Lung (tissue), 12 donors: ENCODE results near the gene CBX4. TPM values are rescaled to one million over a fixed set of nuclear protein-coding genes. Genes with fewer than 3 reads are reported as not detected.

Source experiments
- ATAC-seq: fragments of 200-7000 bp; cut with Tn5 transposase; one replicate; pipeline ENCODE4 v1.9.1; 2020; ENCODE audit warnings: moderate number of reproducible peaks; ENCODE audit not compliant: insufficient read depth, low FRiP score
- DNase-seq, 3 donors: peaks; one replicate each; pipeline ENCODE4 v3.0.0-alpha.2; 2013 to 2017
- H3K27ac ChIP-seq, 2 donors: one replicate each; pipeline ENCODE4 v1.5.1; 2013; ENCODE audit warnings: mild to moderate bottlenecking in 2 of 2, moderate library complexity in 2 of 2, control low read depth in 1 of 2, inconsistent platforms in 1 of 2, low read depth in 1 of 2, low read length in 1 of 2
- H3K27me3 ChIP-seq, 3 donors: one replicate each; pipeline ENCODE4 v1.5.1; 2013; ENCODE audit warnings: low read length in 2 of 3; ENCODE audit not compliant: control insufficient read depth in 3 of 3, insufficient read depth in 3 of 3
- H3K36me3 ChIP-seq, 4 donors: one replicate each; pipeline ENCODE4 v1.5.1; 2013; ENCODE audit warnings: low read length in 4 of 4, mild to moderate bottlenecking in 1 of 4, moderate library complexity in 1 of 4; ENCODE audit not compliant: control insufficient read depth in 4 of 4, insufficient read depth in 4 of 4
- H3K4me1 ChIP-seq, 5 donors: one replicate each; pipeline ENCODE4 v1.5.1; 2013; ENCODE audit warnings: low read length in 5 of 5, mild to moderate bottlenecking in 2 of 5, moderate library complexity in 1 of 5; ENCODE audit not compliant: control insufficient read depth in 5 of 5, insufficient read depth in 5 of 5
- H3K4me3 ChIP-seq: one replicate; pipeline ENCODE4 v1.5.1; 2013; ENCODE audit warnings: mild to moderate bottlenecking, control low read depth, moderate library complexity
- H3K9ac ChIP-seq, 2 donors: one replicate each; pipeline ENCODE4 v1.5.1; 2013; ENCODE audit warnings: low read length in 2 of 2, control low read depth in 1 of 2; ENCODE audit not compliant: insufficient read depth in 1 of 2
- H3K9me3 ChIP-seq, 4 donors: one replicate each; pipeline ENCODE4 v1.5.1; 2013; ENCODE audit warnings: low read length in 3 of 4, mild to moderate bottlenecking in 1 of 4, moderate library complexity in 1 of 4; ENCODE audit not compliant: control insufficient read depth in 4 of 4, insufficient read depth in 3 of 4
- CTCF ChIP-seq: IDR thresholded peaks from 2 replicates; pipeline ENCODE4 v1.5.1; 2012; ENCODE audit warnings: mild to moderate bottlenecking; ENCODE audit errors: control extremely low read depth, extremely low read depth
- WGBS, 2 donors: extraction: QIAGEN DNeasy Blood & Tissue Kit; methylation state at CpG; one replicate each; pipeline ENCODE4 v1.1.7; 2013; 5-methylcytosine and 5-hydroxymethylcytosine counted together
- polyA plus RNA-seq, 2 donors: library from polyadenylated mRNA; stranded (reverse); fragments of 200-250 nt; gene quantifications; one replicate each; pipeline ENCODE4 v1.2.1, GENCODE V29; 2013
- total RNA-seq, 2 donors: library from RNA; depleted of rRNA in 1 of 2; stranded (reverse); fragments of >200 nt in 1 of 2; gene quantifications; one replicate each; pipeline ENCODE4 v1.2.1, GENCODE V29; 2014 to 2021
- donor health status: control.
- donor health status: control.
- donor health status: Bipolar disorder and iron deficiency.
- donor health status: healthy.
- donor health status: DM: yes; HTN: yes; CAD: no.

CBX4 gene
- total and polyA plus RNA-seq, 4 donors: 12.8 to 32.0 (median 17.5) TPM

- Histone ChIP-seq H3K27me3 (peaks cover 0 to 16% (median 15%) of the 10 kb centered on the region in 3 donors), H3K9me3 (no peaks in the 10 kb centered on the region), H3K4me3 (no peak overlapping the region), H3K4me1 (peaks cover 0 to 3% (median 0%) of the 10 kb centered on the region in 5 donors), H3K27ac (no peak overlapping the region), H3K36me3 (no peaks in the 10 kb centered on the region), H3K9ac (no peak overlapping the region)
- ATAC-seq: no peak
- WGBS, 2 donors: 94 to 96% methylated on average over 4 of the region's 4 CpGs
- no peak for TF ChIP-seq CTCF
- DNase-seq: no peak
Measured at GRCh38 chr17:79820959-79821330, 18.3 kb downstream of the CBX4 start.

- Histone ChIP-seq H3K36me3 (no peaks in the 10 kb centered on the region), H3K9ac (no peak overlapping the region), H3K9me3 (no peaks in the 10 kb centered on the region), H3K4me3 (no peak overlapping the region), H3K27me3 (peaks cover 0 to 18% (median 16%) of the 10 kb centered on the region in 3 donors), H3K4me1 (peaks cover 0 to 8% (median 0%) of the 10 kb centered on the region in 5 donors), H3K27ac (no peak overlapping the region)
- no peak for TF ChIP-seq CTCF
- 93 to 94% methylated on average over 13 of the region's 13 CpGs for WGBS, 2 donors
- ATAC-seq: no peak
- no peak for DNase-seq
Measured at GRCh38 chr17:79819534-79820276, 19.5 kb downstream of the CBX4 start.

- H3K27me3 ChIP-seq: peaks cover 0 to 24% (median 21%) of the 10 kb centered on the region in 3 donors
Measured at GRCh38 chr17:79819085-79819484, 20.2 kb downstream of the CBX4 start.

More at GRCh38 chr17:79819085-79819484, 20.2 kb downstream of the CBX4 start:
- Histone ChIP-seq H3K4me1 (peaks cover 0 to 13% (median 4%) of the 10 kb centered on the region in 5 donors), H3K9me3 (no peaks in the 10 kb centered on the region), H3K9ac (no peak overlapping the region), H3K27ac (no peak overlapping the region), H3K4me3 (no peak overlapping the region), H3K36me3 (no peaks in the 10 kb centered on the region)
- 88 to 90% methylated on average over 5 of the region's 5 CpGs for WGBS, 2 donors
- no peak for TF ChIP-seq CTCF
- DNase-seq (no peak), ATAC-seq (no peak)
